Breast epithelium (tissue), 3 donors: ENCODE data around the gene RAB11FIP5.

Experiments used
- CTCF ChIP-seq, 3 donors: fragments of 450-650 bp; IDR thresholded peaks; one replicate each; pipeline ENCODE4 v1.5.1; 2016 to 2017; ENCODE audit warnings: antibody characterized with exemption in 3 of 3, mild to moderate bottlenecking in 3 of 3, moderate library complexity in 3 of 3
- POLR2AphosphoS5 ChIP-seq, 3 donors: sonication (generic); formaldehyde crosslinking; IDR thresholded peaks; one replicate each; pipeline ENCODE4 v1.6.1; 2017; ENCODE audit warnings: antibody characterized with exemption in 3 of 3

DNA sequence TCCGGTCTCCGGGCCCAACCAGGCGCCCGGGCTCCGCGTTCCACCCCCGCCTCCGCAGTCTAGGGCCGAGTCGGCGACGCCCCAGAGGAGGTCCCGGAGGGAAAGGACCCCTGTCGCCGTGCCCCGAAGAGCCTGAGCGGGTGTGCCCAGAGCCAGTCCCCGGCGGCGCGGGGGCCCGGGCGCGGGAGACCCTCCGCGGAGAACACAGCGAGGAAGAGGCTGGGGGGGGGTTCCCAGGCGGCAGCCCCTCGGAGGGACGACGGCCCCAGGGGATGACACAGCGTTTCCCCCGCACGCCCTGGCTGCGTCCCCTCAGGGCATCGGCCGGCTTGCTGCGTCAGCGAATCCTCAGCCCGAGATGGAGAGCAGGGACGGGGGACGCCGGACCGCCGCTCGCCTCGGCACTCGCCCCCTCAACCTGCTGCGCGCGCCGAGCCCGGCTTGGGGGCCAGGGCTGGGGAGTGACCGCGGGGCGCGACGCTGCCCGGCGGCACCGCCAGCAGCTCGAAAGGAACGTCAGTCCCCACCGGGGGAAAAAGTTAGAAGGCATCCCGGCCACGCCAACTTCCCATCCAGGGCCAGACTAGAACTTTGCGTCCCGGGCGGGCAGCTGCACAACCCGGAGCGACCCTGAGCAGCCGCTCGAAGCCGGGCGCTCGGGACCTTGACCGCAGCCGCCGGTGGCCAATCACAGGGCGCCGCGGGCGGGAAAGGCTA lies 41.9 kb downstream of the RAB11FIP5 start:
- TF ChIP-seq CTCF (IDR thresholded peaks at IDR 0.05) (no peak), POLR2AphosphoS5 (IDR thresholded peaks at IDR 0.05) (no peak)
